Measurements from ENCODE around the gene ZBTB7C.

GRCh38 chr18:48397021-48397420 is 12.2 kb downstream of the ZBTB7C start:
- TF ChIP-seq POLR2A (IDR thresholded peaks at IDR 0.05; ENCODE audit: low read depth, low read length) (no peak), RCOR1 (conservative IDR thresholded peaks at IDR 0.05; ENCODE audit: low read depth, low read length) (no peak), MXI1 (IDR thresholded peaks at IDR 0.05; ENCODE audit: low read depth, low read length) (no peak)

All from GM12878 (cell line).